ENCODE measurements around the gene CBL.

The CBL gene

DNA sequence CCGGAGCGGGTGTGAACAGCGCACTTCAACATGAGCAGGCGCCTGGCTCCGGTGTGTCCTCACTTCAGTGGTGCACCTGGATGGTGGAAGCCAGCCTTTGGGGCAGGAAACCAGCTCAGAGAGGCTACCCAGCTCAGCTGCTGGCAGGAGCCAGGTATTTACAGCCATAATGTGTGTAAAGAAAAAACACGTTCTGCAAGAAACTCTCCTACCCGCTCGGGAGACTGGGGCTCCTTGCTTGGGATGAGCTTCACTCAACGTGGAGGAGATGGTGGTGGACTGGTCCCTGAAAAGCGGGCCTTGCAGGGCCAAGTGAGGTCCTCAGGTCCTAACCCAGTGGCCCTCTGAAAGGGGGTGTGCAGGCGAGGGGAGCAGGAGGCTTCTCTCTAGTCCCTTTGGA is 103.3 kb downstream of the CBL start:
- no peak for DNase-seq (ENCODE audit: extremely low read depth in 1 of 2, low read depth in 1 of 2)

DNA sequence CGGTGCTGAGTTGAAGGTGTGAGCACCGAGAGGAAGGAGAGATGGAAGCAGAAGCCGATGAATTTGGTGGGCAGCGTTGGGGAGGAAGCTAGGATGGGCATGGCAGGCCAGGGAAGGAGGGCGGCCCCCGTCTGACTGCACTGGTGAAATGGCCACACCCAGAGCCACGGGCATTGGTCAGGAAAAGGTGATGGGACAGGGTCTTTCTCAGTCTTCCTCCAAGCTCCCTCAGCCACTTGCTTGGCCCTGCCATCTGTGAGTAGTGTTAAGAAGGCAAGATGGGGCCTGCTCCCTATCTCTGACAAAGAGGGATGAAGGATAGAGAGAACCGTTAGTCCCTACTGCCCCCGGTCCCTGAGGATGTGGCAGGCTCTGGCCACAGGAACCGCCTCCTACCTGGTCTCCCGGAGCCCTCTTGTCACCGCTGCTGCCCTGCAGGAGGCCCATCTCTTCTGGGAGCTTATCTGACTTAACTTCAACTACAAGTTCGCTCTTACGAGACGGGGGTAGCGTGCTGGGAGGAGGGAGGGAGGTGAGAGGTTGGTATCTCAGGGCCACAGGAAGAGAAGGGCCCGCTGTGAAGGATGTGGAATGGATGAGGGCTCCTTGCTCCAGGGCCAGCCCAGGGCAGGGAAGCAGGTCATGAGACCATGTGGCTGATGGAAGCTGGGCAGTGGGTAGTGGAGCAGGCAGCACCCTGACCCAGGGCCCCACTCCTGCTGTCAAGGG is 104.0 kb downstream of the CBL start:
- DNase-seq (ENCODE audit: extremely low read depth in 1 of 2, low read depth in 1 of 2) = no peak

DNA sequence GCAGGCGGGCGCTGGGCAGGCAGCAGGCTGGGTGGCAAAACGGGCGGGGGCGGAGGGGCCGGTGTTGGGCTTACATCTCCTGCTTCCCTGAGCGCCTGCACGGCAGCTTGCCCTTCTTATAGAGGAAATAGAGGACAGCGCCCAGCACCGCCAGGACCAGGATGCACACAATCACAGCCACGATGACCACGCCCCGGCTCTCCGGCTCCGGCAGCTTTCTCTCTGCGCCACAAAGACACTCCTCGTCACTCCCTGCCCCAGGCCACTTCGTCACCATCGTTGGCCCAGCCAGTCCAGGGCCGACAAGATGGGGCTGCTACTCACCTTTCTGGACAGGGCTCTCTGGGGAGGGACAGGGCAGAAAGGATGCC is 104.5 kb downstream of the CBL start:
- no peak for DNase-seq (ENCODE audit: extremely low read depth in 1 of 2, low read depth in 1 of 2)

DNA sequence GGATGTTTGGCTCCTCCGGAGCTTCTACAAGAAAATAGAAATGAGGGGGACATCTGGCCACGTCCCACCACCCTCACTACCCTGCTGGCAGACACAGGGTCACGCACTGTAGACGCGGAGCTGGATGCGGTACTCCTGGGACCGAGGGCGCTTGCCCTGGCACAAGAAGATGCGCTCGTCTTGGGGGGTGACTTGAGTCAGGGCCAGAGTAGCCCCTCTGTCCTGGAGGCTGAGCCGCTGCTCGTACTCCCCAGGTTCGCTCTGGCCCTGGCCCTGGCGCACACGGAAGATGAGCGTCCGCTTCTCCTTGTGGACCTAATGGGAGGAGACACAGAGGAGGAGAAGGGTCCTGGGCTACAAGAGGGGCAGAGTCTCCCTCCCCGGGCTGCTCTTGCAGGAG is 108.6 kb downstream of the CBL start:
- no peak for DNase-seq (ENCODE audit: extremely low read depth in 1 of 2, low read depth in 1 of 2)

DNA sequence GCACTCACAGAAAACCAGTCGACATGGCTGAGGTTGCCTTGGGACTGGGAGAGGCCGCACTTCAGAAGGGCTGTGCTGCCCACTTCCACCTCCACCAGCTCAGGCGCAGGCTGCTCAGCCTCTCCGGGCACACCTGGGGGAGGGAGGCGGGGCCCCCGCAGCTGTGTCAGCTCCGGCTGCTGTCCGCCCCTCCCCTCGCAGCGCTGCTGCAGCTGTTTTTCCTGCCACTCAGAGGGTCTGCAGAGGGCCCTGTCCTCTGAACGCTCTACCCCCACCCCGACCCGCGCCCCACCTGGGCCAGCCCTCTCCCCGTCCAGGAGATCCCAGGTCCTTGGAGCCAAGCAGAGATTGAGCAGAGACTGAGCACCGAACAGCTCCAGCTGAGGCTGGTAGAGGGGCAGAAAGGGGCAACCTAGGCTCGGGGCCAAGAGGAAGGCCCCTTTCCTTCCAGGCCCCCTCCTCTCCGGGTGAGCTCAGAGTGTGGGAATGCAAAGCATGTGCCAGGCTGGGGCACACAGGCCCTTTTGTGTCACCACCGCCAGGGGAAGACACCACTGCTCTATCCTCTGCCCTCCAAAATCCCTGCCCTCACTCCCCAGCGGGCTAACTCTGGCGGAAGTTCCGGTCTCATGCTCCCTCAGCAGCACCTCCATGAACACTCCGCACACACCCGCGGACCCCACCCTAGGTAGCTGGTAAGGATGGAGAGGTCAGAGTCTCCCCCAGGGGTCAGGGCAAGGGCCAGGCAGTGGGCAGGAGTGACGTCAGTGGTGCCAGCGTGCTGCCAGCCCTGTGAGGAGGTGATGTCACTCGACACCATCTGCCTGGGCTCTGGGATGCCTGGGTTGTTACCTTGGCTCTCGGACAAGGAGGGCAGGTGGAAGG is 109.2 kb downstream of the CBL start:
- no peak for DNase-seq (ENCODE audit: extremely low read depth in 1 of 2, low read depth in 1 of 2)

DNA sequence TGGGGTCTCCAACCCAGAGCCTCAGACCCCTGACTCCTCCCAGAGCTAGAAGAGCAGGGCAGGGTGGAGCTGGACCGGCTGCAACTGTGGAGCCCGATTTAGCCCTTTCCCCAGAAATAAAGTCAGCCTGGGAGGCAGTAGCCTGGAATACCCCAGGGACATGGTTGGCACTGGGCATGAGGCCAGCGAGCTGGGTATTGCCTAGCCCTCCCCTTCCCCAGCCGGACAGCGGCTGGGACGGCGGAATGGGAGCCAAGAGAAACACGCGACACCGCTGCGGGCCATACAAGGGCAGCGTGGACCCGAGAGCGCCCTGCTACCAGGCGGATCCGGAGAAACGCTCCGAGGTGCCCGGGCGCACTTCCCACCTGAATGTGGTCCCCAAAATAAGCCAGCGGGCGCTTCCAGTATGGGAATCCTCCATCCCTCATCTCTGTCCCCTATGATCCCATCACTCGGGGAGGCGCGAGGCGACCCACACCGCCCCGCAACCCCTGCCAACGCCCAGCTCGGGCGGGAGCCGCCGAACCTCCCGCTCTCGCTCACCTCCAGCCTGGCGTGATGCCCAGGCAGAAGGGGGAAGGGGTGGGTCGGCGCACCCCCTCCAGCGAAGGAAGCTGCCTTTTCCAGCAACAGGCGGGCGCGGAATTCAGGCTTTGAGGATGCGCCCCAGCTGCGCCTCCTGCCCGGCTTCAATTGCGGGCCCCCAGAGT is 110.0 kb downstream of the CBL start:
- DNase-seq (ENCODE audit: extremely low read depth in 1 of 2, low read depth in 1 of 2) = no peak

DNA sequence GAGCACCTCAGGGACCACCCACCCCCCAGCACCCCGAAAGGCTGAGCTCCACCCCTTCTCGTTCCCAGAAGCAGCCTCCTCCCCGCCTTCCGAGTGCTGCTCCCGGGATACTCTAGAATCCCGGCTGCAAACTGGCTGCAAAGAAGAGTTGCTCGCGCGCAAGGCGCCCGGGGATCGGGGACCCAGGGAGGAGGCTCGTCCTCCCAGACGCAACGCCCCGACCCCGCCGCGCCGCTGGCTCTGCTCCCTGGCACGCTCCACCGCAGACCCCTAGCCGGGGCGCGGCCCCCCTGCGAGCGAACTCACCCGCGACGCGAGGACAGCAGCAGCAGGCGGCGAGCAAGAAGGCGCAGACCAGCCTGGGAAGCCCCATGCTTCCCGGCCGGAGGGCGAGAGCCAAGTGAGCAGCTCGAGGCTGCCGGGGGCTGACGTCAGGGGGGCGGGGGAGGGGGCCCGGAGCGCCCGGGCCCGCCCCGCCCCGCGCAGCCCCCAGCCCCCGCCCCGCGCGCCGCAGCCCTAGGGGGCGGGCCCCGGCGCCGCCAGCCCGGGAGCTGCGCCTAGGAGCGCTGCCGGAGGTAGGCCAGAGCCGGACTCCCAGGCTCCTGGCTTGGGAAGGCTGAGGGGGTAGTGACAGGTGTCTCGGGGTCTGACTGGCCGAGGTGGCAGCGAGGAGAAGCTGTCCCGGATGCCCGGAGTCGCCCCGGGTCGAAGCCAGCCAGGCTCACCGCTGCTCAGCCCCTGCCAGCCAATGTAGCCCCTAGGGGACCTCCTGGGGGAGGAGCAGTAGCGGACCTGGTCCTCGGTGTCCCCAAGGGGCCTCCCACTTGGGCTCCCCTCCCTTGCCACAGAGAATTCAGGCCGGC is 110.8 kb downstream of the CBL start, which contains the start of gene MCAM:
TSS of gene MCAM (minus strand) at position 402 of the 863 bp plus-strand sequence. CDS start at position 373, 29 bp downstream.
- no peak for DNase-seq (ENCODE audit: extremely low read depth in 1 of 2, low read depth in 1 of 2)

DNA sequence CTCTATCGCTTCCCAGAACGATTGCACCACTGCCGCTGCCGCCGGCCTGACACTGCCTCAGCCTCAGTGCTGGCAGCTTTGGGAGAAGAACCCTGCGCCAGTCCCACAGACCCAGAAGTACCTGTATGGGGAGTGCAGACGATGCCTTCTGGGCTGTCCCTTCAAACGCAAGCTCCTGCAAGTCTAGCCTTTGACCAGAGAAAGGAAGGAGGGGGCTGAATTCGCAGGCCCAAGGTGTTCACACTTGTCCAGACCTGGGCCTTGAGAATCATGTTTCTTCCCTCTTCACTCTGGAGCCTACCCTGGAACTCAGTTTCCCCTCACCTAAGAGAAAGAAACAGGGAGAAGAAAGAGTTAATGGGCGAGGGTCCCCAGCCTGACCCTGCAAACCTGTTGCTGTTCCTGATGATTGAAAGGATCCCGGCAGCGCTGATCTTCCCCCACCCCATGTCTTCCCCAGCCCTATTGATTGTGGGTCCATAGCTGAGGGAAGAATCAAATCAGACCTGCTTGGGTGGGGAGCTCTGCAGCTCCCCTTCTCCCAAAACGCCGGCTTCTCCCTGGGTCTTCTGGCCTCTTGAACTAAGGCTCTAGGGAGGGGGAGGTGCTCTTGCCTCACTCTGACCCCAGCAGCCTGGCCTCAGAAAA is 111.6 kb downstream of the CBL start:
- DNase-seq (ENCODE audit: extremely low read depth in 1 of 2, low read depth in 1 of 2) = no peak

DNA sequence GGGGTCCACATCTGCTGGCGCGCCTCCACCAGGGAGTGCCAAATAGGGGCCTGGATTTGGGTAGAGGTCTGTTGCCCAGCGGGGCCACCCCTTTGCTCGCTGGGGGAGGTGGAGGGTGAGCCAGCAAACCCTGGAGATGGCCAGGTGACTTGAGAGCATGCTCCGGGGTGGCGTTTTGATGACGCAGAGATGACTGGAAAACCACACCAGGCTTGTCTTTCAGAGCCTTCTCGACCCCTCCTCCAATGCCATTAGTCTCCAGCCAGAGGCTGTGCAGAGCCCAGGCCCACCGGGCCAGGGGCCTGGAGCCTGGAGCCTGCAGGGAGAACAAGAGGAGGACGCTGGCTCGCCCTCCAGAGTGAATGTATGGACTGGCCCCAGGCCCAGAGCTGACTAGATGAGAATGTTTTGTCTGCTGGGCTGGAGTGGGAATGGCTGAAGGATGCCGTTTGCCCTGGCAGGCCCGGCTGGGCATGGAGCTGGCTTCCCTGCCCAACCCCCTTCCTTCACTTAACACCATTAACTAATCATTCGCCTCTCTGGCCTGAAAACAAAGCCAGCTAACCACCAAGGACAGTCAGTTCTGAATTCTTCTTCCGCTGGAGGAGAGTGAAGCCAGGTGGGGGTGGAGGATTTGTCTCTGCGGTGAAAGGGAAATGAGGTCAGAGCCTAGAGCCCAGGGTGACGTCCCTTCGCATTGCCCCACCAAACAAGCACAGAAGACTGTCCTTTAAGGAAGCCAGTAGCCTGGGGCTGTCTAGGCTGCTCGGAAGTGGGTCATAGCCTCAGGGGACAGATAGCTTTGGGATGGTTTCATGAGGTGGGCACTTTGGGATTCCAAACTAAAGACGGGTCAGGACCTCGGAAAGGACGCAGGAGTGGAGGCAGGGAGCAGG is 112.3 kb downstream of the CBL start:
- no peak for DNase-seq (ENCODE audit: extremely low read depth in 1 of 2, low read depth in 1 of 2)

DNA sequence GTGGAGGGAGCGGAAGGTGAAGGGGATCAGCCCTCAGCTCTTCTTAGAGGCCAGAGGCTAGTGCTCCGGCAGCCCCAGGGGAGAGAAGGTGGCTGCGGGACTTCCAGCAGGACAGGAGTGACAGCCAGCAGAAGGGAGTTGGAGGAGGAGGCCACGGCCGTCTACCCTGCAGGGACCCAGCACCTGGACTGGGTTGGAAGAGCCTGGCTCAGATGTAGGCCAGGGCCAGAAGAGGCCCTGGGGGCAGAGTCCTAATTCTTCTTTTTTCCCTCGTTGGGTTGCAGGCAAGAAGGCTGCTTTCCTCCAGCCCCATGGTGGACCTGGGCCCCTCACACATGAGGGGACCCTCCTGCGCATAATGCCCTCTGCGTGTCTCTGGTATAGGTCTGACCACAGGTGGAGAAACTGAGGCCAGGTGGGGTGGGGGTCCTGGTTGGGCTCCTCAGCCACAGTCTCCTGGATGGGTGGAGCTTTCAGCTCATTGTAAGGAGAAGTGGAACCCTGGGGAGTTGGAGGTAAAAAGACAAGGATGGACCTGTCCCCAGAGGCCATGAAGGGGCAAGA is 113.1 kb downstream of the CBL start:
- no peak for DNase-seq (ENCODE audit: extremely low read depth in 1 of 2, low read depth in 1 of 2)

DNA sequence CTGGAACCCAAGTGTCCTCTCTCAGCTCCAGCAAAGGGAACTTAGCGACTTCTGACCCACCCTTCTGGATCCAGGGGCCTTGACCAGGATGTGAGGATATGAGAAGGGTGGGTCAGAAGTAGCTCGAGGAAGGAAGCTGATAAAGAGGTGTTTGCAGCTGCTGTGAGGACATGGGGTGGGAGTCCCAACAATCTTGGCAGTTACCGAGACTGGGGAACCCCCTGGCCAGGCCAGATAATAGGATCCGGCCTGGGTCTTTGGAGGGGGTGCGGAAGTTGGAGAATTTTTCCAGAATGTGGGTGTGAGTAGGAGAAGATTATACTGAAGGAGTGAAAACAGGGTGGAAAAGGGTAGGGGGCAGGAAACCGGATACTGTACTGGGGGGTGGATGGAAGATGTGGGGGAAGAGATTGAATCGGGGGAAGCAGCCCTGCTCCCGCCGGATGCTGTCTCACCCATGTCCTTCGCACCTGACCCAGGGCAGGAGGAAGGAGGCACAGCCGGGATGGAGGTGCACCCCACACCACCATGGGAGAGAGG is 113.6 kb downstream of the CBL start:
- DNase-seq (ENCODE audit: extremely low read depth in 1 of 2, low read depth in 1 of 2) = no peak

DNA sequence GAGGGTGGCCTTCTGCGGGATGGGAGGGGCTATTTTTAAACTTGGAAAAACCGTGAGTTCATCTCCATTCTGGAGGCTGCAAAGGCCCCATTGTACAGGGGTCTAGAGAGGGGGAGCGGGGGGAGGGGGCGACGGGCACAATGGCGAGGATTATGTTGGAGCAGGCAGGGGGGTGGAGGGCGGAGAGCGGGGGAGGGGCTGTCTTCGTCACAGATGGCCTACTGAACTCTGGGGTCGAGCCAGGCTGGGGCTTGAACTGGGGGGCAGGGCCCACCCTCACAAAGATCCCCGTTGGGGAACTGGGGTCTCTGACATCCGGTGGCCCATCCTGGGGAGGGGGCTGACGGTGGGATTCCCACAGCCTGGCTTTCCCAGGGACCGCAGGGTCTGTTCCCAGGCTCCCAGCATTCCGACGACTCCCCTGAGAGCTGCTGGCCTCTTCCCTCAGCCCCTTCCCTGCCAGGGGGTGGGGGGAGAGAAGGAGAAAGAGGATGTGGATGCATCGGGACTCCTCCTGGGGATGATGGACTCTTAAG is 114.2 kb downstream of the CBL start:
- no peak for DNase-seq (ENCODE audit: extremely low read depth in 1 of 2, low read depth in 1 of 2)

DNA sequence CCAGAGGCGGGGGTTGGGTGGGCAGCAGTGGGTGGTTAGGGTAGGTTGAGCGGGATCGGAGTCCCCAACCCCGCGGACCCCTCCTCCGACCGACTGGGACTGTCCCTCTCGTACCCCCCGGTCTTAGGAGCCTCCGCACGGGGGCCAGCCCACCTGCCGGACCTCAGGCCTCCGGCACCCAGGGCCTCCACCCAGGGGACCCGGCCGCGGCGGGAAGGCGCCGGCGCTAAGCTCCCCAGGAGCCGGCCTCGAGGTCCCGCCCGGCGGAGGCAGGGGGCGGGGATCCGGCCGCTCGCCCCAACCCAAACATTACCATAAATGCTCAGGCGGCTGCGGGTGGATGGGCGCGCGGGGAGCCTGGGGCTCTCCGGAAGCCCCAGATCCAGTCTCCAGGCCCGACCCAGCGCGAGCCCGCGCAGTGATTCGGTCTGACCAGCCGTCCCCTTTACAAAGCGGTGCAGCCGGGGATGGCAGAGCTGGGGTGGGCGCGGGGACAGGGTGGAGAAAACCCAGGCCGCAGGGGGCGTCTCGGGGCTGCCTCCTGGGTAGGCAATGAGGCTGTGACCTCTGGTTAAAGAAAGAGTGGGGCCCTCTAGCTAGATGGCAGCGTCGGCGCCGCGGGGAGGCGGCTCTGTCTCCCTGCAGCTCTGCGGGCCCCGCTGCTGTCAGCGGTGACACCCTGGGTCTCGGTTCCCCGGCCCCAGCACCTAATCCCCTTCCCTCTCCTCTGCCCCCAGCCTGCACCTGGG is 114.8 kb downstream of the CBL start:
- DNase-seq (ENCODE audit: extremely low read depth in 1 of 2, low read depth in 1 of 2) = peak in 1 of 2 donors; percentile 25

DNA sequence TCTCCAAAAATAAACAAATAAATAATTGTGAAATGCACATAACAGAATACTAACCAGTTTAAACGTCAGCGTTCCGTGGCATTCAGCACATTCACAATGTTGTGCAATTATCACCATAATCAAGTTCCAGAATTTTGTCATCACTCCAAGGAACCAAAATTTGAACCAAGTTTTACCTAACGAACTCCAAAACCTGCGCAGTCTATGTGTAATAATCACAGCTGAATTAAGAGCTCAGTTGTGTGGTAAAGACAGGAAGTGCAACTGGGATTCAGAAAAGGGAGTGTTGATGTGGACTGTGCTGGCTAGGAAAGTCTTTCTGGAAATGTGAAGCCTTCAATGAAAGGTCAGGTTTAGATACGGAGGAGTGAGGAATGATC is 116.2 kb downstream of the CBL start:
- DNase-seq (ENCODE audit: extremely low read depth in 1 of 2, low read depth in 1 of 2) = no peak

DNA sequence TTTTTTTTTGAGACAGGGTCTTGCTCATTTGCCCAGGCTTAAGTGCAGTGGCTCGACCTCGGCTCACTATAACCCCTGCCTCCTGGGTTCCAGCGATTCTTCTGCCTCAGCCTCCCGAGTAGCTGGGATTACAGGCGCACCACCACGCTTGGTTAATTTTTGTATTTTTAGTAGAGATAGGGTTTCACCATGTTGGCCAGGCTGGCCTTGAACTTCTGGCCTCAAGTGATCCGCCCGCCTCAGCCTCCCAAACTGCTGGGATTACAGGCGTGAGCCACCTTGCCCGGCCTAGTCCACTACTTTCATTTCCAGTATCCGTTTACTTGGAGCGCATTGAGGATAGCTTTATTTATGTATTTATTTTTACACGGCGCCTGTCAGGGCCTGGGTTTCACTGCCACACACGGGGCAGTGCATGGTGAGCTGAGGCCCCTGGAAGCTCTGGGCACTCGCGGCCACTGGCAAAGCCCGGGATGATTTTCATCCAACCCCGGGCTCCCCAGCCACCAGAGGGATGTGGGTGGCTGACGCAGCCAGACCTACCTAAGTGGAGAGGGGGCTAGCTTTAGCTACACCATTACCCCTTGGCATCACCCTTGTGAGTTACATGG is 116.9 kb downstream of the CBL start:
- DNase-seq (ENCODE audit: extremely low read depth in 1 of 2, low read depth in 1 of 2) = no peak

DNA sequence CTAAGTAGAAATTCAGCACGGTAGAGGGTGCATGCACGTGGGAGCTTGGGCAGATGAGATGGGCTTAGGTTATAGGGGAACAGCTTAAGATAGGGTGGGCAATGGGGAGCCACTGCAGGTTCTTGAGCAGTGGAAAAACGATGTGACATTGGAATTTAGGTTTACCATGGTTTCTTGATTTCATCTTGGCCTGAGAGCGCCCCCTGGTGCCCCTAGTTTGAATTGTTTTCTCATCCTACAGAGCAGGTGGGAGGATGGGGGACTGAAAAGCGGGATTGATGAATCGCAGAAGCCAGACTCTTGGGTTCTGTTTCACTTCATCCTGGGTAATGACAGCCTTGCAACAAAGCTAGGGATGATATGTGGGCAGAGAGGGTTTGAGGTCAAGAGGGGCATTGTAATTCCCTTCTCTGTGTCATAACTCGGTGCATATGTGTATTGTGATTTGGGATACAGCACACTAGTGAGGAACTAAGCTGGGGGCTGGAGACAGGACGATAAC is 117.4 kb downstream of the CBL start:
- DNase-seq (ENCODE audit: extremely low read depth in 1 of 2, low read depth in 1 of 2) = peak; percentile 56 to 70

DNA sequence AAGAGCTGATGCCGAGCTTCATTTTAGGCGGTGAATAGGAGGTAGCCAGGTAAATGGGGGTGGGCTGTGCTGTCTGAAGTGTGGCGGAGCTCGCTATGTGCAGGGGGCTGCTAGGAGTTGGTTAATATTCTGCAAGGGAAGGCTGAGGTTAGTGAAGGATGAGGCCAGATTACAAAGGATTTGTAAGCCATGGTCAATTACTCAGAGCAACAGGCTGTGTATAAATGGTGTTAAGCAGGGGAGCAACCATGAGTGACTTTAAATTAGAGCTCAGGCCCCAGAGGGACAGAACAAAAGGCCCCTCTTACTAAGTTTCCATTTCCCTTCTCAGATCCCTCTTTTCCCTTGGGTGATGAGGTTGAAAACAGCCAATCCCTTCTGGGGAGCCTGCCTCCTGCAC is 118.0 kb downstream of the CBL start:
- DNase-seq (ENCODE audit: extremely low read depth in 1 of 2, low read depth in 1 of 2) = no peak

All from activated CD8-positive, alpha-beta memory T cell treated with anti-CD3 and anti-CD28 coated beads for 1 hour (primary cell).